Liver (tissue), 3 donors: ENCODE data around the gene FUBP1.

Experiments
- CTCF ChIP-seq: fragments of 150-350 bp; IDR thresholded peaks from 2 replicates; pipeline ENCODE4 v1.5.1; 2017; ENCODE audit warnings: improper control_type of control experiment, low read depth, low read length; ENCODE audit not compliant: missing input control
- TAF1 ChIP-seq: conservative IDR thresholded peaks from 2 replicates; pipeline ENCODE4 v1.6.1; 2016; ENCODE audit warnings: antibody characterized with exemption, mild to moderate bottlenecking
- YY1 ChIP-seq: IDR thresholded peaks from 2 replicates; pipeline ENCODE4 v1.6.1; 2016; ENCODE audit warnings: antibody characterized with exemption, mild to moderate bottlenecking
- TF ChIP-seq, protein P1 (sequence below): IDR thresholded peaks from 2 replicates; pipeline ENCODE4 v1.6.1; 2016; ENCODE audit warnings: antibody characterized with exemption
- donor health status: healthy.
- donor health status: healthy.

DNA sequence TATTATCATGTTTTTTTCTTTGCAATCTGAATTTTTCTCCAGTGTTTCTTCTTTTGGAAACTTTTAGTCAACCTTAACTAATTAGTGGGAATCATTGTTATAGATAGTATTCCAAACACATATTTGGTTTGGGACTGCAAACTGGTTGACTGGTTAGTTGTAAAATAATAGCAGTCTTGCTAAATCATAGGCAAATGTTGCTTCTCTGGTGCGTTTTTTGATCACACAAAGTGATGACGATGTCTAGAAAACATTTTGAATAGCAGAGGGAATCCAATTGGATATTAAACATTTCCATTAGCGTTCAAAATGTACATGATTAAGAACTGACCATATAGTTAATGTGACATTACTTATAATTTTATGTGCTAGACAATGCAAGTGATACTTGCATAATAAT, 30.4 kb upstream of the FUBP1 start:
- TF ChIP-seq CTCF, result no peak
- TF ChIP-seq, protein P1, sequence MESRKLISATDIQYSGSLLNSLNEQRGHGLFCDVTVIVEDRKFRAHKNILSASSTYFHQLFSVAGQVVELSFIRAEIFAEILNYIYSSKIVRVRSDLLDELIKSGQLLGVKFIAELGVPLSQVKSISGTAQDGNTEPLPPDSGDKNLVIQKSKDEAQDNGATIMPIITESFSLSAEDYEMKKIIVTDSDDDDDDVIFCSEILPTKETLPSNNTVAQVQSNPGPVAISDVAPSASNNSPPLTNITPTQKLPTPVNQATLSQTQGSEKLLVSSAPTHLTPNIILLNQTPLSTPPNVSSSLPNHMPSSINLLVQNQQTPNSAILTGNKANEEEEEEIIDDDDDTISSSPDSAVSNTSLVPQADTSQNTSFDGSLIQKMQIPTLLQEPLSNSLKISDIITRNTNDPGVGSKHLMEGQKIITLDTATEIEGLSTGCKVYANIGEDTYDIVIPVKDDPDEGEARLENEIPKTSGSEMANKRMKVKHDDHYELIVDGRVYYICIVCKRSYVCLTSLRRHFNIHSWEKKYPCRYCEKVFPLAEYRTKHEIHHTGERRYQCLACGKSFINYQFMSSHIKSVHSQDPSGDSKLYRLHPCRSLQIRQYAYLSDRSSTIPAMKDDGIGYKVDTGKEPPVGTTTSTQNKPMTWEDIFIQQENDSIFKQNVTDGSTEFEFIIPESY, result no peak
- TF ChIP-seq TAF1, result no peak
- TF ChIP-seq YY1, result no peak
